Ovary (tissue), 9 donors: ENCODE results near the gene LRP11. TPM values are rescaled to one million over a fixed set of nuclear protein-coding genes. Genes with fewer than 3 reads are reported as not detected.
"Not testable (repeated sequence)": the region's sequence is repeated elsewhere in the genome, so short reads cannot be mapped to it uniquely, and the experiment has no call there.

Source experiments
- DNase-seq, 5 donors: peaks; one replicate each; pipeline ENCODE4 v3.0.0-alpha.2; 2019 to 2020
- H3K27ac ChIP-seq, 2 donors: fragments of 200-600 bp; one replicate each; pipeline versions ENCODE4 v1.5.1 to v1.8.0; 2019 to 2022
- H3K27me3 ChIP-seq: fragments of 200-600 bp; one replicate; pipeline ENCODE4 v1.8.0; 2022
- H3K36me3 ChIP-seq: fragments of 200-600 bp; sonication (generic); one replicate; pipeline ENCODE4 v1.5.1; 2019
- H3K4me1 ChIP-seq: one replicate; pipeline ENCODE4 v1.8.1; 2013; ENCODE audit warnings: mild to moderate bottlenecking, moderate library complexity; ENCODE audit not compliant: insufficient read depth
- H3K4me3 ChIP-seq: fragments of 200-600 bp; sonication (generic); one replicate; pipeline ENCODE4 v1.5.1; 2017
- H3K9me3 ChIP-seq, 2 donors: fragments of 200-600 bp in 1 of 2; sonication (generic) in 1 of 2; one replicate each; pipeline versions ENCODE4 v1.5.1 to v1.8.1; 2013 to 2019; ENCODE audit warnings: mild to moderate bottlenecking in 1 of 2, moderate library complexity in 1 of 2
- CTCF ChIP-seq, 3 donors: fragments of 450-650 bp in 2 of 3; fragments of 200-600 bp in 1 of 3; IDR thresholded peaks; one replicate each; pipeline versions ENCODE4 v1.5.1 to v1.8.0; 2016 to 2022; ENCODE audit warnings: antibody characterized with exemption in 3 of 3, mild to moderate bottlenecking in 1 of 3
- EP300 ChIP-seq: sonication (generic); formaldehyde crosslinking; IDR thresholded peaks from one replicate; pipeline ENCODE4 v1.6.1; 2017; ENCODE audit warnings: antibody characterized with exemption
- POLR2A ChIP-seq: fragments of 450-650 bp; IDR thresholded peaks from one replicate; pipeline ENCODE4 v1.6.1; 2017; ENCODE audit warnings: antibody characterized with exemption, mild to moderate bottlenecking, moderate library complexity
- WGBS, 3 donors: extraction: QIAGEN DNeasy Blood & Tissue Kit in 1 of 3; methylation state at CpG; one replicate each; pipeline versions ENCODE4 v1.1.5 to v1.1.7; 2013 to 2017; 5-methylcytosine and 5-hydroxymethylcytosine counted together
- intact Hi-C, 4 donors: fragments of 100-400 bp; cut with DNase I; formaldehyde crosslinking; loops; one replicate each; pipeline versions ENCODE4 v1.11.0 to v1.15.1; 2022 to 2023
- polyA plus RNA-seq, 2 donors: library from polyadenylated mRNA; stranded (reverse); fragments of 200-250 nt in 1 of 2; fragments of 350-450 nt in 1 of 2; fragmentation: Illumina TruSeq in 1 of 2; extraction: RNeasy Lipid Tissue Mini Kit (QIAGEN cat#74804) in 1 of 2; gene quantifications; one replicate each; pipeline ENCODE4 v1.2.3, GENCODE V29; 2013 to 2014
- total RNA-seq, 7 donors: library from RNA; depleted of rRNA in 2 of 7; stranded (reverse); fragments of >200 nt in 2 of 7; fragmentation: NEBNext Ultra II Directional in 3 of 7; extraction: Animal tissue kit (Norgen Biotek cat#: 25700) in 3 of 7; gene quantifications; one replicate each; pipeline versions ENCODE4 v1.1.0 to v1.2.4, GENCODE V29; 2016 to 2023
- donor health status: DM: no; HTN: no; CAD: no; lungs with moderate emphysema.
- donor health status: DM: no; HTN: no; CAD: no.
- donor health status: Bipolar disorder and iron deficiency.
- donor health status: DM: yes; HTN: yes; CAD: no.
- donor health status: DM: no; HTN: no; CAD: no.
- donor health status: DM: yes; HTN: yes; CAD: no.

LRP11 gene
- total and polyA plus RNA-seq, 9 donors: 21.8 to 48.2 (median 37.5) TPM

- H3K4me3 ChIP-seq: peak overlapping the region; percentile 56
- peak; percentile 37 to 75 (median 55) for DNase-seq
- intact Hi-C loops: loop anchor here in 1 of 4 donors (10.0 kb wide), 1 partner anchor 62 kb away; the partner anchor contains the start of gene RAET1G
- 1% methylated on average over 18 to 69 of the region's 69 CpGs for WGBS, 3 donors
- H3K27me3 ChIP-seq: no peaks in the 10 kb centered on the region
- H3K36me3 ChIP-seq: no peaks in the 10 kb centered on the region
- TF ChIP-seq POLR2A (no peak), CTCF (IDR thresholded peaks at IDR 0.05) (no peak), EP300 (no peak)
- peaks cover 6% of the 10 kb centered on the region for H3K4me1 ChIP-seq
- no peaks in the 10 kb centered on the region for H3K9me3 ChIP-seq
- H3K27ac ChIP-seq: peak overlapping the region; percentile 82
Observed at GRCh38 chr6:149862922-149863697, 1.0 kb downstream of the LRP11 start.

- not testable (repeated sequence) for H3K36me3 ChIP-seq, H3K27ac ChIP-seq, H3K4me1 ChIP-seq, H3K9me3 ChIP-seq, H3K27me3 ChIP-seq, DNase-seq
- 79 to 94% (median 91%) methylated on average over 11 to 12 of the region's 12 CpGs for WGBS, 3 donors
- H3K4me3 ChIP-seq: peak overlapping the region; percentile 56
- intact Hi-C loops: loop anchor here in 1 of 4 donors (10.0 kb wide), 1 partner anchor 62 kb away; the partner anchor contains the start of gene RAET1G
Observed at GRCh38 chr6:149862424-149862738, 1.8 kb downstream of the LRP11 start.

- H3K4me3 ChIP-seq: no peak overlapping the region
- H3K27me3 ChIP-seq: no peaks in the 10 kb centered on the region
- intact Hi-C loops: loop anchor here in 1 of 4 donors (10.0 kb wide), 1 partner anchor 63 kb away; the partner anchor contains the start of gene RAET1G
- H3K4me1 ChIP-seq: peaks cover 6% of the 10 kb centered on the region
- H3K9me3 ChIP-seq: no peaks in the 10 kb centered on the region
- H3K36me3 ChIP-seq: no peaks in the 10 kb centered on the region
- TF ChIP-seq POLR2A: no peak
- TF ChIP-seq EP300: no peak
- no peak for TF ChIP-seq CTCF (IDR thresholded peaks at IDR 0.05)
- DNase-seq: no peak
- H3K27ac ChIP-seq: no peak overlapping the region
- 77 to 83% (median 82%) methylated on average over 14 of the region's 14 CpGs for WGBS, 3 donors
Observed at GRCh38 chr6:149861603-149862423, 2.3 kb downstream of the LRP11 start.

GRCh38 chr6:149860834-149861602 is 3.1 kb downstream of the LRP11 start:
- H3K27me3 ChIP-seq: no peaks in the 10 kb centered on the region
- no peak for DNase-seq
- WGBS, 3 donors: 92 to 94% (median 93%) methylated on average over 14 of the region's 14 CpGs
- intact Hi-C loops: loop anchor here in 1 of 4 donors (10.0 kb wide), 1 partner anchor 64 kb away; the partner anchor contains the start of gene RAET1G
- H3K9me3 ChIP-seq: no peaks in the 10 kb centered on the region
- peaks cover 6% of the 10 kb centered on the region for H3K4me1 ChIP-seq
- no peak overlapping the region for H3K4me3 ChIP-seq
- TF ChIP-seq POLR2A (no peak), EP300 (no peak), CTCF (IDR thresholded peaks at IDR 0.05) (no peak)
- H3K36me3 ChIP-seq: no peaks in the 10 kb centered on the region
- no peak overlapping the region for H3K27ac ChIP-seq
